OCI-LY1 (cell line): ENCODE measurements around the gene RABGAP1L.

Source experiments
- CTCF ChIP-seq: fragments of 200-600 bp; sonication (generic), shearing (Covaris generic); IDR thresholded peaks from 2 replicates; pipeline ENCODE4 v1.5.1; 2017; ENCODE audit warnings: mild to moderate bottlenecking, antibody characterized with exemption, low read length, moderate library complexity, mixed read lengths
- EZH2 ChIP-seq: fragments of 200-600 bp; sonication (generic), shearing (Covaris generic); IDR thresholded peaks from 2 replicates; pipeline ENCODE4 v1.8.0; 2017; ENCODE audit warnings: borderline replicate concordance, mixed run types, mild to moderate bottlenecking, antibody characterized with exemption, low read length, moderate library complexity, mixed read lengths

GRCh38 chr1:174974711-174975119 lies 815.4 kb downstream of the RABGAP1L start:
- no peak for TF ChIP-seq EZH2
- TF ChIP-seq CTCF: no peak
